Astrocyte (in vitro differentiated cells and primary cell): ENCODE measurements around the gene KREMEN1. TPM values are rescaled to one million over a fixed set of nuclear protein-coding genes. Genes with fewer than 3 reads are reported as not detected.

ENCODE experiments used
- DNase-seq: peaks from one replicate; pipeline ENCODE4 v3.0.0-alpha.2; 2010; ENCODE audit warnings: low read depth
- FAIRE-seq: peaks from 2 replicates; lab custom pipeline; 2011; peaks lifted over from hg19 to GRCh38; lab: Jason Lieb, UNC
- H2AFZ ChIP-seq: 2 replicates; pipeline ENCODE4 v1.6.0; 2012; ENCODE audit warnings: low read depth, low read length, inconsistent platforms
- H3K27ac ChIP-seq: 2 replicates; pipeline ENCODE4 v1.5.1; 2011; ENCODE audit warnings: low read depth, low read length, inconsistent platforms
- H3K27me3 ChIP-seq: 2 replicates; pipeline ENCODE4 v1.6.0; 2011; ENCODE audit warnings: low read length, inconsistent platforms; ENCODE audit not compliant: insufficient read depth
- H3K36me3 ChIP-seq: 2 replicates; pipeline ENCODE4 v1.5.1; 2011; ENCODE audit warnings: low read length, inconsistent platforms; ENCODE audit not compliant: insufficient read depth
- H3K4me1 ChIP-seq: 2 replicates; pipeline ENCODE4 v1.5.1; 2011; ENCODE audit warnings: low read length, inconsistent platforms; ENCODE audit not compliant: insufficient read depth
- H3K4me2 ChIP-seq: 2 replicates; pipeline ENCODE4 v1.6.0; 2012; ENCODE audit warnings: low read length, inconsistent platforms
- H3K4me3 ChIP-seq: 2 replicates; pipeline ENCODE4 v1.5.1; 2011; ENCODE audit warnings: low read depth, mild to moderate bottlenecking, low read length, inconsistent platforms; ENCODE audit not compliant: insufficient read depth
- H3K79me2 ChIP-seq: 2 replicates; pipeline ENCODE4 v1.6.0; 2012; ENCODE audit warnings: mild to moderate bottlenecking, low read length, inconsistent platforms; ENCODE audit not compliant: insufficient read depth
- H3K9ac ChIP-seq: 2 replicates; pipeline ENCODE4 v1.6.0; 2012; ENCODE audit warnings: mild to moderate bottlenecking, low read length, inconsistent platforms
- H3K9me3 ChIP-seq: 2 replicates; pipeline ENCODE4 v1.5.1; 2012; ENCODE audit warnings: low read depth, mild to moderate bottlenecking, low read length, inconsistent platforms; ENCODE audit not compliant: insufficient read depth
- H4K20me1 ChIP-seq: 2 replicates; pipeline ENCODE4 v1.6.0; 2012; ENCODE audit warnings: low read length, inconsistent platforms; ENCODE audit not compliant: insufficient read depth
- H3K27ac Mint-ChIP-seq: one replicate; pipeline ENCODE4 v1.8.0; 2021; ENCODE audit warnings: mild to moderate bottlenecking, mixed read lengths; ENCODE audit not compliant: unreplicated experiment
- H3K27me3 Mint-ChIP-seq: one replicate; pipeline ENCODE4 v1.8.0; 2021; ENCODE audit warnings: low read depth, mixed read lengths; ENCODE audit not compliant: unreplicated experiment
- H3K36me3 Mint-ChIP-seq: one replicate; pipeline ENCODE4 v1.8.0; 2021; ENCODE audit warnings: low read depth, mixed read lengths; ENCODE audit not compliant: unreplicated experiment
- H3K4me1 Mint-ChIP-seq: one replicate; pipeline ENCODE4 v1.8.0; 2021; ENCODE audit warnings: low read depth, mixed read lengths; ENCODE audit not compliant: unreplicated experiment
- H3K4me3 Mint-ChIP-seq: one replicate; pipeline ENCODE4 v1.8.0; 2021; ENCODE audit warnings: mild to moderate bottlenecking, moderate library complexity, mixed read lengths; ENCODE audit not compliant: unreplicated experiment
- H3K9me3 Mint-ChIP-seq: one replicate; pipeline ENCODE4 v1.8.0; 2021; ENCODE audit warnings: mild to moderate bottlenecking, mixed read lengths; ENCODE audit not compliant: unreplicated experiment
- EZH2 ChIP-seq: IDR thresholded peaks from 2 replicates; pipeline ENCODE4 v1.6.1; 2012; ENCODE audit warnings: mild to moderate bottlenecking, low read length, inconsistent platforms; ENCODE audit not compliant: insufficient read depth
- total RNA-seq: library from RNA; stranded (reverse); gene quantifications from 2 replicates; pipeline ENCODE4 v1.2.1, GENCODE V29; 2021
- TF ChIP-seq, protein P1 (sequence below): IDR thresholded peaks from 2 replicates; pipeline ENCODE4 v1.5.1; 2011; ENCODE audit warnings: low read depth, mild to moderate bottlenecking, inconsistent platforms, low read length, moderate library complexity; ENCODE audit not compliant: insufficient read depth

The KREMEN1 gene
- total RNA-seq, 1 donor from 2014 or later, result 3.3 TPM

DNA sequence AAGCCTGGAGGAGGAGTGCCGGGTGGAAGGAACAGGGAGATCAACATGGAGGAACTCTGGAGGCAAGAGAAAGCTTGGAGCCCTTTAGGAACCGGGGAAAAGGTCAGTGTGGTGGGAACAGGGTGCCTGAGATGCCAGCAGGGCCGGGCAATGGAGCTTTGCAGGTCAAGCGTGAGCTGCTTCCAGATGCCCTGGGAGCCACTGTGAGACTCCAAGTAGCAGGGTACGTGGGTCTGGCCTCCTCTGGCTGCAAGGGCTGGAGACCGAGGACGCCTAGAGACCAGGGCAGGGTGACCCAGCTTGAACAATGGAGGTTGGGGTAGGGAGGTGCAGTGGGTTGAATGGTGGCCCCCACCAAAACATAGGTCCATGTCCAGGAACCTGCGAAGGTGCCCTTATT is 117.2 kb downstream of the KREMEN1 start:
- no peak overlapping the region for H3K9ac ChIP-seq
- no peaks in the 10 kb centered on the region for H3K36me3 Mint-ChIP-seq
- H3K4me3 ChIP-seq, result no peak overlapping the region
- no peaks in the 10 kb centered on the region for H3K9me3 ChIP-seq
- H3K4me1 ChIP-seq, result no peaks in the 10 kb centered on the region
- no peak for TF ChIP-seq EZH2
- TF ChIP-seq, protein P1, sequence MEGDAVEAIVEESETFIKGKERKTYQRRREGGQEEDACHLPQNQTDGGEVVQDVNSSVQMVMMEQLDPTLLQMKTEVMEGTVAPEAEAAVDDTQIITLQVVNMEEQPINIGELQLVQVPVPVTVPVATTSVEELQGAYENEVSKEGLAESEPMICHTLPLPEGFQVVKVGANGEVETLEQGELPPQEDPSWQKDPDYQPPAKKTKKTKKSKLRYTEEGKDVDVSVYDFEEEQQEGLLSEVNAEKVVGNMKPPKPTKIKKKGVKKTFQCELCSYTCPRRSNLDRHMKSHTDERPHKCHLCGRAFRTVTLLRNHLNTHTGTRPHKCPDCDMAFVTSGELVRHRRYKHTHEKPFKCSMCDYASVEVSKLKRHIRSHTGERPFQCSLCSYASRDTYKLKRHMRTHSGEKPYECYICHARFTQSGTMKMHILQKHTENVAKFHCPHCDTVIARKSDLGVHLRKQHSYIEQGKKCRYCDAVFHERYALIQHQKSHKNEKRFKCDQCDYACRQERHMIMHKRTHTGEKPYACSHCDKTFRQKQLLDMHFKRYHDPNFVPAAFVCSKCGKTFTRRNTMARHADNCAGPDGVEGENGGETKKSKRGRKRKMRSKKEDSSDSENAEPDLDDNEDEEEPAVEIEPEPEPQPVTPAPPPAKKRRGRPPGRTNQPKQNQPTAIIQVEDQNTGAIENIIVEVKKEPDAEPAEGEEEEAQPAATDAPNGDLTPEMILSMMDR, result no peak
- DNase-seq (no peak), FAIRE-seq (no peak)
- H3K36me3 ChIP-seq, result no peaks in the 10 kb centered on the region
- H3K4me2 ChIP-seq, result no peak overlapping the region
- no peak overlapping the region for H3K4me3 Mint-ChIP-seq
- H3K27me3 ChIP-seq, result no peaks in the 10 kb centered on the region
- H3K27ac Mint-ChIP-seq, result no peak overlapping the region
- H3K4me1 Mint-ChIP-seq, result no peaks in the 10 kb centered on the region
- H3K27ac ChIP-seq, result no peak overlapping the region
- H4K20me1 ChIP-seq, result no peaks in the 10 kb centered on the region
- no peaks in the 10 kb centered on the region for H3K79me2 ChIP-seq
- no peak overlapping the region for H2AFZ ChIP-seq
- H3K9me3 Mint-ChIP-seq, result peaks cover 2% of the 10 kb centered on the region
- peaks cover 21% of the 10 kb centered on the region for H3K27me3 Mint-ChIP-seq

DNA sequence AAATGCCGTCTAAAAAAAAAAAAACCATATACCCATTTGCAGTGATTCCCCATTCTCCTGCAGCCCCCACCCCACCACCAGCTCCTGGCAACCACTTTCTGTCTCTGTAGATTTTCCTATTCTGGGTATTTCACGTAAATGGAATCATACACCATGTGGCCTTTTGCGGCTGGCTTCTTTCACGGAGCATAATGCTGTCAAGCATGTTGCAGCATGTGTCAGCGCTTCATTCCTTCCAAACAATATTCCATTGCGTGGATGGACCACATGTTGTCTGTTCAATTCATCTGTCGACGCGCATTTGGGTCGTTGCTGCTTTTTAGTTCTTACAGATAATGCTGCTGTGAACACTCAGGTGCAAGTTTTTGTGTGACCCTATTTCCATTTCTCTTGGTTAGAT is 118.1 kb downstream of the KREMEN1 start:
- no peaks in the 10 kb centered on the region for H3K27me3 ChIP-seq
- no peak overlapping the region for H2AFZ ChIP-seq
- Mint-ChIP-seq H3K9me3 (peaks cover 3% of the 10 kb centered on the region), H3K4me1 (no peaks in the 10 kb centered on the region), H3K4me3 (no peak overlapping the region), H3K36me3 (no peaks in the 10 kb centered on the region), H3K27me3 (peaks cover 21% of the 10 kb centered on the region), H3K27ac (no peak overlapping the region)
- no peaks in the 10 kb centered on the region for H3K4me1 ChIP-seq
- FAIRE-seq, result no peak
- H3K79me2 ChIP-seq, result no peaks in the 10 kb centered on the region
- DNase-seq, result no peak
- no peak for TF ChIP-seq EZH2
- TF ChIP-seq, protein P1, result no peak
- no peak overlapping the region for H3K4me3 ChIP-seq
- no peak overlapping the region for H3K27ac ChIP-seq
- H3K4me2 ChIP-seq, result no peak overlapping the region
- H3K9me3 ChIP-seq, result no peaks in the 10 kb centered on the region
- H3K9ac ChIP-seq, result no peak overlapping the region
- H3K36me3 ChIP-seq, result no peaks in the 10 kb centered on the region
- no peaks in the 10 kb centered on the region for H4K20me1 ChIP-seq

DNA sequence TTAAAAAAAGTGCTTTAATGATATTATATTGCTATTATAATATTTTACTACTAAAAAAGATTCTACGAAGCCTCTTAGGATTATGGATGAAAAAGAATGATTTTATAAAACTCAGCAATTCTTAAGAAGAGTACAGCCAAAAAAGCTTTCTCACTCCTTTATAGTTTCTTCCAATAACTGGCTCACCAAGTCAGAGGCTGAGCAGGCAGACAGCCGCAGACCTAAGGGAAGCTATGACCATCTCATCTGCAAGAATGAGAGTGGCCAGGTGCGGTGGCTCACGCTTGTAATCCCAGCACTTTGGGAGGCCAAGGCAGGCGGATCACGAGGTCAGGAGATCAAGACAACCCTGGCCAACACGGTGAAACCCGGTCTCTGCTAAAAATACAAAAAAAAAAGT is 120.2 kb downstream of the KREMEN1 start:
- Histone ChIP-seq H4K20me1 (no peaks in the 10 kb centered on the region), H3K79me2 (no peaks in the 10 kb centered on the region), H3K9me3 (no peaks in the 10 kb centered on the region), H3K27me3 (no peaks in the 10 kb centered on the region), H2AFZ (no peak overlapping the region), H3K27ac (no peak overlapping the region), H3K4me1 (no peaks in the 10 kb centered on the region), H3K9ac (no peak overlapping the region), H3K4me2 (no peak overlapping the region), H3K4me3 (no peak overlapping the region), H3K36me3 (no peaks in the 10 kb centered on the region)
- Mint-ChIP-seq H3K36me3 (no peaks in the 10 kb centered on the region), H3K4me3 (no peak overlapping the region), H3K9me3 (peaks cover 3% of the 10 kb centered on the region), H3K27ac (no peak overlapping the region), H3K27me3 (peaks cover 21% of the 10 kb centered on the region), H3K4me1 (no peaks in the 10 kb centered on the region)
- FAIRE-seq, result no peak
- no peak for DNase-seq
- TF ChIP-seq, protein P1, result no peak
- TF ChIP-seq EZH2, result no peak
